Non-pigmented ciliary epithelial cell (primary cell): ENCODE results near the gene PLP2.

ENCODE experiments used
- DNase-seq: peaks from one replicate; pipeline ENCODE4 v3.0.0-alpha.2; 2010; ENCODE audit warnings: low read depth

Gene PLP2

DNA sequence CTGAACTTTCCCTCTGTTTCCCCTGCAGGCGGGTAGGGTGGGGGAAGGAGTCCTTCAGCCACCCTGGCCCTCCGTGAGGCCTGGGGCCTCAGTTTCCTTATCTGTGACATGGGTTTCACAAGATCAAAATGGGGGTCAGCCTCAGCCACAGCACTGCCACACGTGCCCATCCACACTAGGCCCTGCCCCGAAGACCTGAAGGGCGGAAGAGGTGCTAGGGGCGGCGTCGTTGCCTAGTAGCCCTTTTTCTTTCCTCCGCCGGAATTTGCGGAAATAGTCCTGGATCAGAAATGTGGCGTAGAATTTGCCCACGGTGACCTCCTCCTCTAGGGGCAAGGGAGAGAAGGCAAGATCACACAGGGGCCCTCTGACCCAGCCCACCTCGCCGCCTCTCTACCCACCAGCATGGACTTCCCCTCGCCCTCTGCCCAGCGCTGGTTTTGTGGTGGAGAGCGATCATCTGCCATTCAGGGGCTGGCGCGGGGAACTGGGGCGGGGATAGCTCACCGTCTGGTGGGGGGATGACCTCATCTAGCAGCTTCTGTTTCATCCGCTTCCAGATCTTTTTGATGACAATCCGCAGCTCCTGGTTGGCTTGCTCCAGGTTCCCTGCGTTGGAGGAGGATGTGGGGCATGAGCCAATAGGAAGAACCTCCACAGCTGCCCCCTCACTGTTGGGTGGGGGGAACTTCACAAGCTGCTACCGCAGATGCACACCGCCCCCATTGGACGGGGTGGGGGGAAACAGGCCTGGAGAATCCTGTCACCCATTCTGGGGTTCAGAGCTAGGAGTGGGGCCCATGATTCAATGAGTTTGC is 37.9 kb downstream of the PLP2 start:
- no peak for DNase-seq

DNA sequence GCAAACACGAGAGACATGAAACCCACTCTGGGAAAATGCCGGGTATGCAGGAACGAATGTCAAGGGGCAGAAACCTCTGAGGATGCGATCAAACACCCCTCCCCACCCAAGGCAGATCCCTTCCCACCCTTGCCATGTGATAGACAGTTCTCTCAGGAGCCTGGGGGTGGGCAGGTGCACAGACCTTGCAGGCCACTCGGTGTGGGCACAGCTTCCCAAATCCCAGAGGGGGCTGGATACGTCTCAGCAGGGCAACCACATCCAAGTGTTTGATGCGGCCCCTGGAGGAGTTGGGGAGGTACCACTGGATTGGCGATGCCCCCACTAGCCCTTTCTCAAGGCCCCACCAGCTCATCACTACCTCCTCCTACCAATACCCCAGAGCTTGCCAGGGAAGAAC is 38.7 kb downstream of the PLP2 start:
- no peak for DNase-seq

DNA sequence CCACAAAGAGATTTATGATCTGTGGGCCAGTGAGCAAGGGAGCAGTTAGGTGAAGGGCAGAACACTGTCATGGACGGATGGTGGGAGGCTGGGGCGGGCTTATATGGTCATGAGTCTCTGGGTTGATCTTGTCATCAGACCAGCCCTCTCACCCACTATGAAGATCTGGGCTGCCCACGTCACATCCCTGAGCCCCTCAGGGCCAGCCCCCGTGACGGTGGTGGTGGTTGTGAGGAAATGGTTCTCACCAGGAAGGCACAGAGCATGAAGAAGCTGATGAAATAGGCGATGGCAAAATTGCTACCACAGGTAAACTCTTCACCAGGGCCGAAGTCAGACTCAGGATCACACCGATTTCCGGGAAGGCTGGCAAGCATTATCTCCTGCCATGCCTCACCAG is 39.4 kb downstream of the PLP2 start:
- no peak for DNase-seq

DNA sequence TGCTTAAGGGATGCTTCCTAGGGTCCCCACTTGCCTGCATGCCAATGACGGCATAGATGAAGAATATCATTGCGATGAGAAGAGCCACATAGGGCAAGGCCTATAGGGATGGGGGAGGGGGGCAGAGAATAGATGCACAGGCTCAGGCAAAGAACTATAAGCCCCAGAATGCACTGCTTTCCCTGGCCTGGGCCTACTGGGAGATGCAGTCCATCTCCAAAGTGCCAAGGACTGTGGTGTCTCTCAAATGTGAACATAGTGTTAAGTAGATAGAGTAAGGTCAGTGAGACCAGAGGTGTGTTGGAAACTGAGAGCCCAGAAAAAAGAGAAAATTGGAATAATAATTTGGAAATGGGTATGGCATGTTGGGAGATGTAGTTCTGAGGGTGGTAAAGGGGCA is 40.5 kb downstream of the PLP2 start:
- no peak for DNase-seq

DNA sequence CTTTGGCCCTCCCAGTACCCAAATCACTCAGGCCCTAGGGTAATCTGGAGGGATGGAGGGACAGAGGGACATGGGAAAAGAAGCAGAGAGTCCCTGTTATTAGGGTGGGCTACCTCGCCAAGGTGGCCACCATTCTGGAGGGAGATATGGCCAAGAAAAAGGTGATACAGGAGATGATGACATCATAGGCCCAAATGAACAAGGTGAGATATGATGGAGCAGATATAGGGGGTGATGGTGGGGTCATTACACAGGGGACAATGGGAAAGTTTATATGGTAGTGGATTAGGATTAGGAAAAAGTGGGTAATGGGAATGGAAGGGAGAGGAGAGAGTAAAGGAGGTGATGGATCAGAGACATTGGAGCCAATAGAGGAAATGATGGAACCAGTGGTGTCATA is 41.2 kb downstream of the PLP2 start:
- no peak for DNase-seq

DNA sequence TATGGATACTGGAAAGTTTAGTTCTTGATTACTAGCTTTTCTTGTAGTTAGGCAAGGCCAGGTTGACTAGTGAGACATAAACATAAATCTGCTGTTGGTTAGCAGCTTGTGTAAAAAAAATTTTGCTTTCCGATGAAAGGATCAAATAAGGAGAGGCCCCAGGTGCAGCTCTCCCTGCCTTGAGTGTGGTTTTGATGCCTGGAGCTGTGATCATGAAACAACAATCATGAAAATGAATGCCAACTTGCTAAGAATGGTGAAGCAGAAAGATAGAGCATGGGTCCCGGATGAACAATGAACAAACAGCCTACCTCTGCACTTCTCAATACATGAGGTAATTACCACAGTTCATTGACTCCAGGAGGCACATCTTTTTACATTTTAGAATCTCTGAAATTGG is 42.7 kb downstream of the PLP2 start:
- no peak for DNase-seq

DNA sequence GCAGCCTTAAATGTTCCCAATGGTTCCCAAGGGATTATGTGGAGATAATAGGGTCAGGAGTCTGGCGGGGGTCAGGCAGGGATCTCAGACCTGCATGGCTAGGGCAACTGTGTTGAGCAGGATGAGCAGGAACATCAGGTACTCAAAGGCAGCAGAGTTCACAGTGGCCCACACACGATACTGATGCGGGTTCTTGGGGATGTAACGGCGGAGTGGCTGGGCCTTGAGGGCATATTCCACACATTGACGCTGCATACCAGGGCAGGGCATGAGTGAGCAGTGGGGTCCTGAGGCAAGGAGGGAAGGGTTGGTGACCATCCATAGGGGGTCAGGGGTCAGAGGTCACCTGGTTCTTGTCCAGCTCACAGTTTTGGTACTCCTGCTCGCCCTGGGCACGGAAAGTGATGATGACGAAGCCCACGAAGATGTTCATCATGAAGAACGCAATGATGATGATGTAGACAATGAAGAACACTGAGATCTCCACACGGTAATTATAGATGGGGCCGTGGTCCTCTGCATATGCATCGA is 43.4 kb downstream of the PLP2 start:
- DNase-seq = no peak

DNA sequence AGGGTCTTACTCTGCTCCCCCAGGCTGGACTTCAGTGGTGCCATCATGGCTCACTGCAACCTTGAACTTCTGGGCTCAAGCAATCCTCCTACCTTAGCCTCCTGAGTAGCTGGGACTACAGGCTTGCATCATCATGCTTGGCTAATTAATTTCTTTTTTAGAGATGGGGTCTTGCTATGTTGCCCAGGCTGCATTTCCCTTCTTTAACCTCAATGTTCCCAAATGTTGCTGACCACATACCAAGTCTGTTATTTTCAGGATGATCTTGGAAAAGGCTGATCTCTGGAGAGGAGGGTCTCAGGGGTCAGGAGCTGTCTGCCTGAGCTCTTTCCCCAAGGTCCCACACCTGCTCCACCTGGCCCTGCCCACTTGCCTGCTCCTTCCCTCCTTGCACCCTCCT is 48.4 kb downstream of the PLP2 start:
- no peak for DNase-seq

DNA sequence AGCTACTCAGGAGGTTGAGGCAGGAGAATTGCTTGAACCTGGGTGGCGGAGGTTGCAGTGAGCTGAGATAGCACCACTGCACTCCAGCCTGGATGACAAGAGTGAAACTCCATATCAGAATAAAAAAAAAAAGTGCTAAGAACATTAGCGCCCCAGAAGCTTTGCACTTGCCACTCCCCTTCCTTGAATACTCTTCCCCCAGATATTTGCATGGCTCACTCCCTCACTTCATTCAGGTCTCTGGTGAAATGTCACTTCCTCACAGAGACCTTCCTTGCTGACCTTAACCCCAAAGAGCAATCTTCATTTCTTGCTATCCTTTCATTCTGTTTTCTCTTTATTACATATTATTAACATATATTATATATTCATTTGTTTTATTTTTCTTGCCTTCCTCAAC is 50.2 kb downstream of the PLP2 start:
- DNase-seq = no peak
